ENCODE data around the gene CTF1. TPM values are rescaled to one million over a fixed set of nuclear protein-coding genes. Genes with fewer than 3 reads are reported as not detected.

Gene CTF1
- total and polyA plus RNA-seq, 8 donors: 4.5 to 10.5 (median 9.0) TPM

DNA sequence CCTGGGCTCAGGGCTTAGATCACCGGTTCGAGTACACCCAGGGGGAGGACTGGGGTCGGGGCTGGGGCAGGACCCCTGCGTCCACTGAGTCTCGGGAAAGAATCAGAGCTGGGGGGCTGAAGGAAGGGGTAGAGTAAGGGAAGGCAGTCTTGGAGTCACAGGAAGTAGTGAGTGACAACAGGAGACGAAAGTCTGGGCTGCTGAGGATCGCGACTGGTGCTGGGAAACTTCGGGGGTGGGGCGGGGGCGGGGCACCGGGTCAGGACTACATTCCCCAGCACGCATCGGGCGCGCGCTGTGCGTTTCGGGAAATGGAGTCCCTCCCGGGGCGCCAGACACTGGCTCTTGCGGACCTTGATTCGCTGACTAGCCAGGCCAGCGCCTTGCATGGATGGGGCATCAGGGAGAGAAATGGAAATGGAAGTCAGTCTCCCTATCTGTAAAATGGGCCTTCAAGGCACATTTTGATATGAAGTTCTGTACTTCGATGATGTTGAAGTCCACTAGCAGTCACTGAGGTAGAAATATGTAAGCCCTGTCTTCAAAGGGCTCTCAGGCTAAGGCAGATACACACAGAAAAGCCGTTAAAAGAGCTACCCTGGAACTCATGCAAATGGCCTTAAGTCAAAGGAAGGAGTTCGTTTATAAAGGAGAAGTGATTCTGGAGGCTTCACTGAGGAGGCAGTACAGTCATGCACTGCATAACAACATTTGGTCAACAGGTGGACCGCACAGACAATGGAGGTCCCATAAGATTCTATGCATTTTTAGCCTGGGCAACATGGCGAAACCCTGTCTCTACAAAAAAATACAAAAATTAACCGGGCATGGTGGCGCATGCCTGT is 697 bp downstream of the CTF1 start:
- Histone ChIP-seq H3K27me3 (no peaks in the 10 kb centered on the region), H3K4me3 (peak overlapping the region; percentile 47 to 55), H3K4me1 (peaks cover 30 to 58% of the 10 kb centered on the region in 2 donors), H3K36me3 (no peaks in the 10 kb centered on the region), H3K27ac (peak overlapping the region; percentile 93 to 98), H3K9me3 (no peaks in the 10 kb centered on the region)
- intact Hi-C loops (cut with DNase I): no loop called here
- peak; percentile 87 to 97 (median 93) for DNase-seq
- TF ChIP-seq, protein P1, sequence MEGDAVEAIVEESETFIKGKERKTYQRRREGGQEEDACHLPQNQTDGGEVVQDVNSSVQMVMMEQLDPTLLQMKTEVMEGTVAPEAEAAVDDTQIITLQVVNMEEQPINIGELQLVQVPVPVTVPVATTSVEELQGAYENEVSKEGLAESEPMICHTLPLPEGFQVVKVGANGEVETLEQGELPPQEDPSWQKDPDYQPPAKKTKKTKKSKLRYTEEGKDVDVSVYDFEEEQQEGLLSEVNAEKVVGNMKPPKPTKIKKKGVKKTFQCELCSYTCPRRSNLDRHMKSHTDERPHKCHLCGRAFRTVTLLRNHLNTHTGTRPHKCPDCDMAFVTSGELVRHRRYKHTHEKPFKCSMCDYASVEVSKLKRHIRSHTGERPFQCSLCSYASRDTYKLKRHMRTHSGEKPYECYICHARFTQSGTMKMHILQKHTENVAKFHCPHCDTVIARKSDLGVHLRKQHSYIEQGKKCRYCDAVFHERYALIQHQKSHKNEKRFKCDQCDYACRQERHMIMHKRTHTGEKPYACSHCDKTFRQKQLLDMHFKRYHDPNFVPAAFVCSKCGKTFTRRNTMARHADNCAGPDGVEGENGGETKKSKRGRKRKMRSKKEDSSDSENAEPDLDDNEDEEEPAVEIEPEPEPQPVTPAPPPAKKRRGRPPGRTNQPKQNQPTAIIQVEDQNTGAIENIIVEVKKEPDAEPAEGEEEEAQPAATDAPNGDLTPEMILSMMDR (IDR thresholded peaks at IDR 0.05): no peak
- ATAC-seq: peak; percentile 76

DNA sequence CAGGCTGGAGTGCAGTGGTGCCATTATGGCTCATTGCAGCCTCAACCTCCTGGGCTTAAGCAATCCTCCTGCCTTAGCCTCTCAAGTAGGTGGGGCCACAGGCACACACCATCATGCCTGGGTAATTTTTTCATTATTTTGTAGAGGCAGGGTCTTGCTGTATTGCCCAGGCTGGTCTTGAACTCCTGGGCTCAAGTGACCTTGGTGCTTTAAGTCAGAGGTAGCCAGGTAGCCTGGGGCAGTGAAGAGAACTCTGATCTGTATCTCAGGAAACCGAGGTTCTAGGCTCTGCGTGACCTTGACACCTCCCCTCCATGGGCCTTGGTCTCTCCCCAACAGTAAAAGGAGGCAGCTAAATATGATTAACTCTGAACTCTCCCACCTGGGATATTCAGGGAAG is 3.4 kb downstream of the CTF1 start:
- no peaks in the 10 kb centered on the region for H3K9me3 ChIP-seq
- intact Hi-C loops (cut with DNase I): loop anchor here in 1 of 2 donors (5.0 kb wide), 1 partner anchor 52 kb away; no protein-coding TSS in a partner anchor
- H3K4me1 ChIP-seq: peaks cover 27 to 60% of the 10 kb centered on the region in 2 donors
- no peaks in the 10 kb centered on the region for H3K27me3 ChIP-seq
- TF ChIP-seq, protein P1 (IDR thresholded peaks at IDR 0.05): no peak
- no peak for DNase-seq
- no peak overlapping the region for H3K27ac ChIP-seq
- H3K36me3 ChIP-seq: no peaks in the 10 kb centered on the region
- ATAC-seq: no peak
- H3K4me3 ChIP-seq: no peak overlapping the region

DNA sequence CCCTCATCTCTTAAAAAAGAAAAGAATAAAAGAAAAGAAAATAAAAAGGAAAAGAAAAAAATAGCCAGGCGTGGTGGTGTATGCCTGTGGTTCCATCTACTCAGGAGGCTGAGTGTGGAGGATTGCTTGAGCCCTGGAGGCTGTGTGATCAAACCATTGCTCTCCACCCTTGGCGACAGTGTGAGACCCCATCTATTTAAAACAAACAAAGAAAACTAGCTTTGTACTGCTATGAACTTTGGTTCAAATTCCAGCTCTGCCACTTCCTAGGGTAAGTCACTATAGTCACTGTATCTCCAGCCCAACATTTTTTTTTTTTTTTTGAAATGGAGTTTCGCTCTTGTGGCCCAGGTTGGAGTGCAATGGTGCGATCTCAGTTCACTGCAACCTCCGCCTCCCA is 4.2 kb downstream of the CTF1 start:
- Histone ChIP-seq H3K27ac (no peak overlapping the region), H3K9me3 (no peaks in the 10 kb centered on the region), H3K36me3 (no peaks in the 10 kb centered on the region), H3K4me1 (peaks cover 21 to 53% of the 10 kb centered on the region in 2 donors), H3K4me3 (no peak overlapping the region), H3K27me3 (no peaks in the 10 kb centered on the region)
- DNase-seq: no peak
- TF ChIP-seq, protein P1 (IDR thresholded peaks at IDR 0.05): no peak
- intact Hi-C loops (cut with DNase I): loop anchor here in 1 of 2 donors (5.0 kb wide), 1 partner anchor 53 kb away; no protein-coding TSS in a partner anchor
- no peak for ATAC-seq

DNA sequence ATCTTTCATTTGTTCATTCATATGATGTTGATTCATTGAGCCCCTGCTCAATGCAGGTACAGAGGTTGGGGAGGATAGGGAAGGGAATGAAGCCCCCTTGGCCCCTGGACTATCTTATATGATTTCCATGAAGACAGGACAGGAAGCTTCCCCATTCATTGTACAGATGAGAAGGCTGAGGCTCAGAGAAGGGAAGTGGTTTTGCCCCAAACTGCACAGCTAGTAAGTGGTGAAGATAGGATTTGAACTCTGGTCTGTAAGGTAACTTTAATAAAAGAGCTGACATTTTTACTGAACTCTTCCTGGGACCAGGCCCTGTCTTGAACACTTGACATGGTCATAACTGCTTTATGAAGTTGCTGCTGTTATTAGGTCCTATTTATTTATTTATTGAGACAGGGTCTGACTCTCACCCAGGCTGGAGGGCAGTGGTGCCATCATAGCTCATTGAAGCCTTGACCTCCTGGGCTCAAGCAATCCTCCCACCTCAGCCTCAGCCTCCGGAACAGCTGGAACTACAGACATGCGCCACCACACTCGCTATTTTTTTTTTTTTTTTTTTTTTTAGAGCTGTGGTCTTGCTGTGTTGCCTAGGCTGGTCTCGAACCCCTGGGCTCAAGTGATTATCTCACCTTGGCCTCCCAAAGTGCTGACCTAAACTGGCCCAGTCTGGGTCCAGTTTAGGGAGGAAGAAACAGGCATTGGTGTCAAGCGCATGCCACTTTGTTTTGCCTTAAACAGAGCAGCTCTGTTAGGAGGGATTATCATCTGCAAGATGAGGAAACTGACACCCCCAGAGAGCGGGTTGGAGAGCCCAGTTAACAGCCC is 5.0 kb downstream of the CTF1 start:
- no peaks in the 10 kb centered on the region for H3K36me3 ChIP-seq
- DNase-seq: no peak

More for the DNA sequence above, 5.0 kb downstream of the CTF1 start:
- H3K27ac ChIP-seq: peak overlapping the region; percentile 93 to 97
- H3K4me1 ChIP-seq: peaks cover 21 to 45% of the 10 kb centered on the region in 2 donors
- H3K4me3 ChIP-seq: peak overlapping the region; percentile 28 to 52
- TF ChIP-seq, protein P1 (IDR thresholded peaks at IDR 0.05): no peak
- H3K27me3 ChIP-seq: no peaks in the 10 kb centered on the region
- intact Hi-C loops (cut with DNase I): loop anchor here in 1 of 2 donors (5.0 kb wide), 1 partner anchor 54 kb away; no protein-coding TSS in a partner anchor
- H3K9me3 ChIP-seq: no peaks in the 10 kb centered on the region
- no peak for ATAC-seq

All from left lung (tissue), 10 donors.